GM18505 (cell line): ENCODE measurements around the gene ENDOV.
"Not testable (repeated sequence)": the region's sequence is repeated elsewhere in the genome, so short reads cannot be mapped to it uniquely, and the experiment has no call there.

Source experiments
- ATAC-seq: cut with Tn5 transposase; IDR thresholded peaks from one replicate; pipeline ENCODE4 v1.9.1; 2021; ENCODE audit not compliant: unreplicated experiment
- POLR2A ChIP-seq: IDR thresholded peaks from 4 replicates; pipeline ENCODE4 v1.6.1; 2011; ENCODE audit warnings: borderline replicate concordance; ENCODE audit not compliant: insufficient read depth, insufficient read length; ENCODE audit errors: extremely low read depth

ENDOV gene

DNA sequence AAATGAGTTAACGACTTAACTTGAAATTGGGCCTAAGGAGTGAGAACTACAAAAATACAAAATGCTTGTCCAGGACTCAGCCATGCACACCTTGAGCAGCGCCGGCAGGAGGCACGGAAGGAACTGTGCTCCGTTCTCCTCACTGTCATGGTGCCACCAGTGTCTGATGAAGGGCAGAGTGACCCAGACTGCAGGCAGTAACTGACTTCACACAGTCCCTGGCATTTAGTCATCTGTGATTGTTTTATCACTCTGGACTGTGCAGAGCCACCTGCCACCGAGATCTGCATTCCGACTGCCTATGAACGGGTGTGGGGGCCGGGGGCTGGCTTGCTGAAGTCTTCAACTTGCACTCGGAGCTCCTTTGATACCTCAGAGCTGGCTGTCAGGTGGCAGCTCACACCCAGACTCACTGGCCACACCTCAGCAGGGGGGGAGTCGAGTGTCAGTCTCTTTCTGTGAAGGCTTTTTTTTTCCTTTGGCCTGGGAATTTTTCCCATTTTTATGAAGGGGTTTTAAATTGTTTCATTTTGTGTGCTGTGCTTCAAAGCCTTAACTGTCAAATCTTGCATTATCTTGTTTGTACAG is 20.2 kb upstream of the ENDOV start:
- no peak for ATAC-seq
- no peak for TF ChIP-seq POLR2A

DNA sequence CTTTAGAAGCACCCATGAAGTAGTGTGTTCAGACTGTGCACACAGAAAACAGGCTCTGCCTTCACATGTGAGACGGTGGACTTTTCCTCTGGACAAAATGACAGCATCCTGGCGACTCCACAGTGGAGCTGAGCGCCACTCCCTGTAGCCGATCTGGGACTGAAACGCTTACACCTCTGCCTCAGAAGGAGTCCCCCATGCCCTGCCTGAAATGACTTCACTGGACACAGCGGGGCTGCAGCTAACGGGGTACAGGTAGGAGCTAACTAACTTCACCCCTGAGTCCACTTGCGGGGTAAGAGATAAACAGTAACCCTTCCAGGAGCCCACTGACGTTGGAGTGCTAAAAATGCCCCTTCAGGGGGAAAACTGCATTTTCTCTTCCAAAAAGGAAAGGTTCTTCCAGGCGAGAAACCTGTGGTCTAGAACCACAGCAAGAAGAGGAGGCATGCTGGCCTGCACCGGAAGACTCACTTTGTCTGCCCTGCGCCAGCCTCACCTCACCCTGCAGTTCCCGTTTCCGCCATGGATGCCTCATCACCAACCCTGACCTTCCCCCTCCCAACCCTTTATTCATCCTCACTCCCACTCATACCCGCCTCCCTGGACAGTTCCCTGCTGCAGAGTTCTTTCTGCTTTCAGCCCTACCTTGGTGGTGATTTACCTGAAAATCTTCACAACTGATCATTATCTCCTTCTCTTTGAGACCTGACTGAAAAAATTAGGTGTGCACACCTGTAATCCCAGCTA is 19.4 kb upstream of the ENDOV start:
- ATAC-seq: no peak
- TF ChIP-seq POLR2A: no peak

DNA sequence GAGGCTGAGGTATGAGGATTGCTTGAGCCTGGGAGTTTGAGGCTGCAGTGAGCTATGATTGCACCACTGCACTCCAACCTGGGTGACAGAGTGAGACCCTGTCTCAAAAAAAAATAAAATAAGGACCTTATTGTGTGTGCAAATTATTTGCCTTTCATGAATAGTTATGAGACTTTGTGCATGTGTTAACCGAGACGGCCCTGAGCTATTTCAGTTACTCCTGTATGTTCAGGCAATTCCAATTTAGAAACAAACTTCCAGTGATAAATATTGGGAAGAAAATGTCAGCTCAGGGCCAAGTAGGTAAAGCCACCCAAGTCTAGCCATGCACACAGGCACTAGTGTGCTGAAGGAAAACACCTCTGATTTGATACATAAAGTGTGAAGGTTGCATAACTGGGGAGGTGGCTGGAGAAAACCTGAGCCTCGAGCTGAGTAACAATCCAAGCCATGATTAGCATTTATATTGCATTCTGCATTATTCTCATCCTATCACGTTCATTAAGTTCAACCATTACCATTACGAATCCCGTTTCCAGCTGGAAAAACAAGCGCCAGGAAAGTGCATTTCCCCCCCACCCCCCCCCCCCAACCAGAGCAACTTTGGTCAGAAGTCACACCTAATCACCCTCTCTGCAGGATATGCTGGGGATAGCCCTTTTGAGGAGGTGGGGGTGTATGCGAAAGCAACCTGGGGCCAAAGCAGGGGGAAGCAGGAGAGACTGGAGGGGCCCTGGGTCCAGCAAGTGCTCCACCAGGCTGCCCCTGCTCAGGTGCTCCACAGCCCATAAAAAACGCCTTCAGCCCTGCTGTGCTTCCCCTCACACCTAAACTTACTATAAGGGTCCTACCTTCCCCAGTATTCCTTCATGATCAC is 18.6 kb upstream of the ENDOV start:
- TF ChIP-seq POLR2A: no peak
- ATAC-seq: no peak

DNA sequence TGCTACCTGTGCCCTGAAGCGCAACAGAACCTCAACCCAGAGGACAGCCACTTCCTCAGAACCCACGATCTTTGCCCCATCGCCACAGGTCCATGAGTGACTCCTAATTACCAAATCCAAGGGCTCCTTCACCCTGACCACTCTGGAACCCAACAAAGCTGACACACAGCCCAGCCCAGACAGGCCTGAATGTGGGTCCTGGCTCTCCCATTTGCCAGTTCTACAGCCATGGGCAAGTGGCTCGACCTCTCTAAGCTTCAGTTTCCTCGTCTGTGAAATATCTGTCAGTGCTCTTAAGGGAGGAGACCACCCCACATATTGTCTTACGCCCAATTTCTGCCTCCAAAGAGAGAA is 18.0 kb upstream of the ENDOV start:
- TF ChIP-seq POLR2A: no peak
- ATAC-seq: no peak

DNA sequence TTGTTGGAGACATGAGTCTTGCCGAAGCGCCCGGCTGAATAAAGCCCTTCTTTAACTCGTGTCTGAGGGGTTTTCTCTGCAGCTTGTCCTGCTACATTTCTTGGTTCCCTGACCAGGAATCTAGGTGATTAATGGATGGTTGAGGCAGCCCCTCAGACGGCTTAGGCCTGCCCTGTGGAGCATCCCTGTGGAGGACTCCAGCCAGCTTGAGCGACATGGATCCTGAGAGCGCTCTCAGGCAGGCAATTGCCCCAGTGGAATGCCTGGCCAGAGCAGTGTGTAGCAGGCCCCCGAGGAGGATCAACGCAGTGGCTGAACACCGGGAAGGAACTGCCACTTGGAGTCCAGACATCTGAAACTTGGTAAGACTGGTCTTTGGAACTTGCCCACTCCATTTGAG is 17.3 kb upstream of the ENDOV start:
- no peak for ATAC-seq
- TF ChIP-seq POLR2A: no peak

DNA sequence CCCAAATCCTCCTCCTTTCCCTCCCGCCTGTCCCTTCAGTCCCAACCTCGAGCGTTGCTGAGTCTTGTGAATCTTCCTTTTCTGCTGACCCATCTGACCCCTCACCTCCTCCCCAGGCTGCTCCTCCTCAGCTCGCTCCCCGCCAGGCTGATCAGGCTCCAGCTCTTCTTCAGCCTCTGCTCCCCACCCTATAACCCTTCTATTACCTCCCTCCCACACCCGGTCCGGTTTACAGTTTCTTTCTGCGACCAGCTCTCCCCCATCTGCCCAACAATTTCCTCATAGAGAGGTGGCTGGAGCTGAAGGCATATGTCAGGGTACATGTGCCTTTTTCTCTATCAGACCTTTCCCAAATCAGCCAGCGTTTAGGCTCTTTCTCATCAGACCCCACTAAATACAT is 13.9 kb upstream of the ENDOV start:
- not testable (repeated sequence) for ATAC-seq

DNA sequence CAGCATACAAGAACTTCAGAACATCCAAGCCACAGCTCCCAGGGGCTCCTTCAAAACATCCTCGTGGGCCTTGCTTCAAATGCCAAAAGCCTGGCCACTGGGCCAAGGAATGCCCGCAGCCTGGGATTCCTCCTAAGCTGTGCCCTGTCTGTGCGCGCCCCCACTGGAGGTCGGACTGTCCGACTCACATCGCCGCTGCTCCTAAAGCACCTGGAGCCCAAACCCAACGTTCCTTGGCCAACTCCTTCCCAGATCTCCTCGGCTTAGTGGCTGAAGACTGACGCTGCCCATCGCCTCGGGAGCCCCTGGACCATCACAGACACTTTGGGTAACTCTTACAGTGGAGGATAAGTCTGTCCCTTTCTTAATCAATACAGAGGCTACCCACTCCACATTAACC is 12.9 kb upstream of the ENDOV start:
- ATAC-seq: not testable (repeated sequence)

DNA sequence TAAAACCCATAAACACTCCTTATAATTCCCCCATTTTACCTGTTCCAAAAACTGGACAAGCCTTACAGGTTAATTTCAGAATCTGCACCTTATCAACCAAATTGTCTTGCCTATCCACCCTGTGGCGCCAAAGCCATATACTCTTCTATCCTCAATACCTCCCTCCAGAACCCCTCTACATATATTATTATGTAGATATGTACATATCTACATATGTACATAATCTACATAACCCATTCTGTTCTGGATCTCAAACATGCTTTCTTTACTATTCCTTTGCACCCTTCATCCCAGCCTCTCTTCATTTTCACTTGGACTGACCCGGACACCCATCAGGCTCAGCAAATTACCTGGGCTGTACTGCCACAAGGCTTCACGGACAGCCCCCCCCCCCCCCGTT is 12.0 kb upstream of the ENDOV start:
- ATAC-seq: no peak

DNA sequence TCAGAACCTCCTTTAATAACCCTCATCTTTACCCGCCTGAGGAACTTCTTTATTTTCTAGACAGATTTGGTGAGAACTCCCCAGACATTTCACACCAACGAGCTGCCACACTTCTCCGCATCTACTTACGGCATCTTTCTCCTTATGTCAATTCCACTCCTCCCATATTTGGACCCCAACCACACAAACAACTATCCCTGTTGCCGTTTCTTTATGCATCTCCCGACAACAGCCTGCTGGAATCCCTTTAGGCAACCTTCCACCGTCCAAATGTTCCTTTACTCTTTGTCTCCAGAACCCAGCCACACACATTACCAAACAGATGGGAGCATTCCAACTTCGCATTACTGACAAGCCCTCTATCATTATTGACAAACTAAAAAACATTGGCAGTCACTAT is 8.8 kb upstream of the ENDOV start:
- no peak for TF ChIP-seq POLR2A
- ATAC-seq: no peak

More for the DNA sequence above, 12.0 kb upstream of the ENDOV start:
- TF ChIP-seq POLR2A: no peak

DNA sequence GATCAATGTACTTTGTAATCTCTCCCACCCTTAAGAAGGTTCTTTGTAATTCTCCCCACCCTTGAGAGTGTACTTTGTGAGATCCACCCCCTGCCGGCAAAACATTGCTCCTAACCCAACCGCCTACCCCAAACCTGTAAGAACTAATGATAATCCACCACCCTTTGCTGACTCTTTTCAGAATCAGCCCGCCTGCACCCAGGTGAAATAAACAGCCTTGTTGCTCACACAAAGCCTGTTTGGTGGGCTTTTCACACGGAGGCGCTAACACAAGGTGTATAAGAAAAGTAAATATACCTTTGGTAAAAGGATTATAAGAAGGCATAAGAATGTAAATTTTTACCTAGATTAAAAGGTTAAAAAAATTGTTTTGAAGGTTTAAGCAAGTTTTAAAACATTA is 7.0 kb upstream of the ENDOV start:
- ATAC-seq: not testable (repeated sequence)

DNA sequence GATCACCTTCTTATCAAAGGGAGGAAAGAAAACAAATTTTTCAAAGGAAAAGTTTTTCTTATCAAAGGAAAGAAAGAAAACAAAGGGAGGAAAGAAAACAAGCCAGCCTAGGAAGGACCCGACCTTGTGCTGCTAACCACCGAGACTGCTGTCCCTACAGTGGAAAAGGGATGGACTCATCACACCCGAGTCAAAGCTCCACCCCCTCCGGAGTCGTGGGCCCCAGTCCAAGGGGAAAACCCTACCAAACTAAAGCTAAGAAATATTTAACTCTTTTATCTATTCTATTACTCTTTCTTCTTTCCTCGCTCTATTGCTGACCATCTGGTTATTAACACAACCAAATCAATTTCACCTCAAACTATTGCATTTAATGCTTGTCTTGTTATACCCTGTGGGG is 6.1 kb upstream of the ENDOV start:
- ATAC-seq: no peak
- no peak for TF ChIP-seq POLR2A

DNA sequence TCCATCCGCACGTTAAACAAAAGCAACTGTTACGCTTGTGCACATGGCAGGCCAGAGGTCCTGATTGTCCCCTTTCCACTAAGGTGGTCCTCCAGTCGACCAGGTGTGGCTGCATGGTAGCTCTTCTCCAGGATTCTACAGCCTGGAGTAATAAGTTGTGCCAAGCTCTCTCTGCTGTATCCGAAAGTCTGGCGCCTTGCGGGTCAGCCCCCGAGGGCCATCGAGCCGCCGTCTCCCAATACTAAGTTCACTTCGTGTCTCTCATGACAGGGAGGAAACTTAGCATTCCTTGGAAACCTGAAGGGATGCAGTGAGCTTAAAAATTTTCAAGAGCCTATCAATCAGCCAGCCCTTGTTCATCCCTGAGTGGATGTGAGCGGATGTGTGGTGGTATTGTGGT is 5.3 kb upstream of the ENDOV start:
- TF ChIP-seq POLR2A: no peak
- no peak for ATAC-seq

DNA sequence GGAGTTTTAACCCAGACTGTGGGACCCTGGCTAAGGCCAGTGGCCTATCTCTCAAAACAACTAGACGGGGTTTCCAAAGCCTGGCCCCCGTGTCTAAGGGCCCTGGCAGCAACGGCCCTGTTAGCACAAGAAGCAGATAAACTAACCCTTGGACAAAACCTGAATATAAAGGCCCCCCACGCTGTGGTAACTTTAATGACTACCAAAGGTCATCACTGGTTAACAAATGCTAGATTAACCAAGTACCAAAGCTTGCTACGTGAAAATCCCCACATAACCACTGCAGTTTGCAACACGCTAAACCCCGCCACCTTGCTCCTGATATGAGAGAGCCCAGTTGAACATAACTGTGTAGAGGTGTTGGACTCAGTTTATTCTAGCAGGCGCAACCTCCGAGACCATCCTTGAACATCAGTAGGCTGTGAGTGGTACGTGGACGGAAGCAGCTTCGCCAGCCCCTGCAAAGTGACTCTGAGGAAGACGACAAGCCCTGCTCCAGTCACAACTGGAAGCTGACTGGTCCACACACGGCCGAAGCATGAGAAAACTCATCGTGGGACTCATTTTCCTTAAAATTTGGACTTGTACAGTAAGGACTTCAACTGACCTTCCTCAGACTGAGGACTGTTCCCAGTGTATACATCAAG is 4.4 kb upstream of the ENDOV start:
- not testable (repeated sequence) for ATAC-seq
